ENCODE data around the gene PDIA5. TPM values are rescaled to one million over a fixed set of nuclear protein-coding genes. Genes with fewer than 3 reads are reported as not detected.
A peak's percentile ranks its signal among the peaks of the same experiment; 100 is the strongest.

Gene PDIA5
- total and polyA plus RNA-seq, 7 donors = 4.2 to 23.0 (median 13.9) TPM

- DNase-seq = no peak
- no peak overlapping the region for H3K4me3 ChIP-seq
- whole genome bisulfite sequencing, 2 donors = 23 to 79% methylated on average over 12 of the region's 12 CpGs
- intact Hi-C loops (cut with DNase I) = no loop called here
- H3K4me1 ChIP-seq = no peaks in the 10 kb centered on the region
- peaks cover 3 to 58% (median 19%) of the 10 kb centered on the region in 4 donors for H3K36me3 ChIP-seq
- H3K9me3 ChIP-seq = no peaks in the 10 kb centered on the region
- TF ChIP-seq CTCF (IDR thresholded peaks at IDR 0.05) (no peak), POLR2A (IDR thresholded peaks at IDR 0.05) (peak in 1 of 2 donors; percentile 55), POLR2AphosphoS5 (IDR thresholded peaks at IDR 0.05) (peak in 1 of 4 donors; percentile 36), EP300 (IDR thresholded peaks at IDR 0.05) (no peak)
- no peaks in the 10 kb centered on the region for H3K27me3 ChIP-seq
- H3K27ac ChIP-seq = no peak overlapping the region
These were observed 63.4 kb downstream of the PDIA5 start for GRCh38 chr3:123130079-123130750.

GRCh38 chr3:123134671-123135070, 67.8 kb downstream of the PDIA5 start:
- DNase-seq = no peak
- TF ChIP-seq CTCF (IDR thresholded peaks at IDR 0.05) = no peak
- no peak for TF ChIP-seq POLR2AphosphoS5 (IDR thresholded peaks at IDR 0.05)
- no peak for TF ChIP-seq EP300 (IDR thresholded peaks at IDR 0.05)
- no peak for TF ChIP-seq POLR2A (IDR thresholded peaks at IDR 0.05)
- peaks cover 3 to 42% (median 17%) of the 10 kb centered on the region in 4 donors for H3K36me3 ChIP-seq
- no peak overlapping the region for H3K4me3 ChIP-seq
- intact Hi-C loops (cut with DNase I) = no loop called here
- 88 to 90% methylated on average over 10 of the region's 10 CpGs for WGBS, 2 donors
- H3K27me3 ChIP-seq = no peaks in the 10 kb centered on the region
- no peaks in the 10 kb centered on the region for H3K4me1 ChIP-seq
- no peaks in the 10 kb centered on the region for H3K9me3 ChIP-seq
- no peak overlapping the region for H3K27ac ChIP-seq

GRCh38 chr3:123137001-123137400, 70.2 kb downstream of the PDIA5 start:
- WGBS, 2 donors = 94 to 96% methylated on average over 2 of the region's 2 CpGs
- TF ChIP-seq POLR2A (IDR thresholded peaks at IDR 0.05) (no peak), EP300 (IDR thresholded peaks at IDR 0.05) (no peak), POLR2AphosphoS5 (IDR thresholded peaks at IDR 0.05) (no peak), CTCF (IDR thresholded peaks at IDR 0.05) (no peak)
- intact Hi-C loops (cut with DNase I) = no loop called here
- Histone ChIP-seq H3K4me1 (no peaks in the 10 kb centered on the region), H3K27me3 (no peaks in the 10 kb centered on the region), H3K9me3 (no peaks in the 10 kb centered on the region), H3K36me3 (peaks cover 0 to 25% (median 7%) of the 10 kb centered on the region in 4 donors), H3K4me3 (no peak overlapping the region), H3K27ac (no peak overlapping the region)
- DNase-seq = no peak

- intact Hi-C loops (cut with DNase I) = no loop called here
- 23 to 65% methylated on average over 8 of the region's 8 CpGs for WGBS, 2 donors
These were observed 72.1 kb downstream of the PDIA5 start for GRCh38 chr3:123138839-123139444.

More at GRCh38 chr3:123138839-123139444, 72.1 kb downstream of the PDIA5 start:
- Histone ChIP-seq H3K4me1 (no peaks in the 10 kb centered on the region), H3K36me3 (peaks cover 0 to 12% (median 3%) of the 10 kb centered on the region in 4 donors), H3K27ac (no peak overlapping the region), H3K4me3 (no peak overlapping the region), H3K9me3 (no peaks in the 10 kb centered on the region), H3K27me3 (no peaks in the 10 kb centered on the region)
- TF ChIP-seq POLR2AphosphoS5 (IDR thresholded peaks at IDR 0.05) = no peak
- no peak for TF ChIP-seq CTCF (IDR thresholded peaks at IDR 0.05)
- TF ChIP-seq EP300 (IDR thresholded peaks at IDR 0.05) = no peak
- no peak for TF ChIP-seq POLR2A (IDR thresholded peaks at IDR 0.05)
- no peak for DNase-seq

All from sigmoid colon (tissue), 7 donors.